ENCODE measurements around the gene ZNF423.

DNA sequence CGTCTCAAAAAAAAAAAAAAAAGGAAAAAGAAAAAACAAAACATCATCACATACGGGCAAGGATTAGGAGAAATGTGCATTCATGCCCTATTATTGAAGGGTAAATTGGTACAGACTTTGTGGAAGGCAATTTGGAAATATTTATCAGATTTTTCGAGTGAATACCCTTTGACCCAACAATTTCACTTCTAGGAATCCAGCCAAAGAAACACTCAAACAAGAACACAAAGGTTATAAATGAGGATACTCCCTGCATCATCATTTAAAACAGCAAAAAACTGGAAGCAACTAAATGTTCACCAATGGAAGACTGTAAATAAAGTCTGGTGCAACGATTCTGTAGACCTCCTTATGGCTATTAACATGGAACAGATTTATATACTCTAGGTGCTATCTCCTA lies 12.9 kb downstream of the ZNF423 start:
- no peak for TF ChIP-seq POLR2A (IDR thresholded peaks at IDR 0.05)
- TF ChIP-seq, protein P1, sequence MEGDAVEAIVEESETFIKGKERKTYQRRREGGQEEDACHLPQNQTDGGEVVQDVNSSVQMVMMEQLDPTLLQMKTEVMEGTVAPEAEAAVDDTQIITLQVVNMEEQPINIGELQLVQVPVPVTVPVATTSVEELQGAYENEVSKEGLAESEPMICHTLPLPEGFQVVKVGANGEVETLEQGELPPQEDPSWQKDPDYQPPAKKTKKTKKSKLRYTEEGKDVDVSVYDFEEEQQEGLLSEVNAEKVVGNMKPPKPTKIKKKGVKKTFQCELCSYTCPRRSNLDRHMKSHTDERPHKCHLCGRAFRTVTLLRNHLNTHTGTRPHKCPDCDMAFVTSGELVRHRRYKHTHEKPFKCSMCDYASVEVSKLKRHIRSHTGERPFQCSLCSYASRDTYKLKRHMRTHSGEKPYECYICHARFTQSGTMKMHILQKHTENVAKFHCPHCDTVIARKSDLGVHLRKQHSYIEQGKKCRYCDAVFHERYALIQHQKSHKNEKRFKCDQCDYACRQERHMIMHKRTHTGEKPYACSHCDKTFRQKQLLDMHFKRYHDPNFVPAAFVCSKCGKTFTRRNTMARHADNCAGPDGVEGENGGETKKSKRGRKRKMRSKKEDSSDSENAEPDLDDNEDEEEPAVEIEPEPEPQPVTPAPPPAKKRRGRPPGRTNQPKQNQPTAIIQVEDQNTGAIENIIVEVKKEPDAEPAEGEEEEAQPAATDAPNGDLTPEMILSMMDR (IDR thresholded peaks at IDR 0.05) = no peak
